ENCODE results near the gene BTF3L4. TPM values are rescaled to one million over a fixed set of nuclear protein-coding genes. Genes with fewer than 3 reads are reported as not detected.
A peak's percentile ranks its signal among the peaks of the same experiment; 100 is the strongest.

Gene BTF3L4
- total and polyA plus RNA-seq, 12 donors = 39.4 to 126 (median 55.6) TPM

DNA sequence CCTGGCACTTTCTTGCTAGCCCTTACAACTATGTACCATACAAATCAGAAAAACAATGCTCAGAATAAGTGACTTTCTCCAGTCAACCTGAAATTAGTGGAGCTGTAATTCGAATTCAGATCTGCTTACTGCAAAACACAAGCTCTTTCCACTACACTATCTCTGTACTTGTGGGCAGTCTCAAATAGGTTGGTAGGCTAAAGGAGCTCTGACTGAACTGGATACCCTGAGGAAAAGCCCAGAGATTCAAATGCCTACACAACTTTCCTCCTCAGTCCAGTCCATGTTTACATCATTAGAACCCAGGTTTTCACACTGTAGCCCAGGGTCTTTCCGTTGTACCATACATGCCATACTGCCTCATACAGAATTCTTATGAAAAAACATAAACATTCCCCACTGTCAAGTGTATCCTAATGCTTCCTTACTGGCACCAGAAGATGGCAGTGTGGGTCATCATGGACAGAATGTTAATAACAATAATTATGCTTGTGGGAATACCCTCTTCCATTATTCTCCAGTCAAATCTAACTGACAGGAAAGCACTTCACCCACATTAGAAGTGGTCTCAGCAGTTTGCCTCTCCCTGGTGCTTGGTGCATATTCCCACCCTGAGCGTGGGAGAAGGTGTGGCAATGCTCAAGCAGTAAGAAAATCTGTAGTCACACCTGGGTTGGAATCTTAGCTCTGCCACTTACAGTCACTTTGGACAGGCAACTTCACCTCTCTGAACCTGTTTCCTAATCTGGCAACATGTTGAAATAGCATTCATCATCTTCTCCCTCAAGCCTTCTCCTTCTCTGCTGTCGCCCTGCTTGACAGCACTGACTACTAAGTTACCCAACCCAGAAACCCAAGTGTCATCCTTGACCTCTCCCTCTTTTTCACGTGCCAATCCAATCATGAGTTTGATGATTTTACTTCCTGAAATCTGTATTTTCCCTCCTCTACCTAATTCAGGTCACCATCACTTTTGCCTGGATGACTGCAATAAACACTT, 71.4 kb downstream of the BTF3L4 start:
- TF ChIP-seq POLR2A (IDR thresholded peaks at IDR 0.05) = no peak
- TF ChIP-seq, protein P1, sequence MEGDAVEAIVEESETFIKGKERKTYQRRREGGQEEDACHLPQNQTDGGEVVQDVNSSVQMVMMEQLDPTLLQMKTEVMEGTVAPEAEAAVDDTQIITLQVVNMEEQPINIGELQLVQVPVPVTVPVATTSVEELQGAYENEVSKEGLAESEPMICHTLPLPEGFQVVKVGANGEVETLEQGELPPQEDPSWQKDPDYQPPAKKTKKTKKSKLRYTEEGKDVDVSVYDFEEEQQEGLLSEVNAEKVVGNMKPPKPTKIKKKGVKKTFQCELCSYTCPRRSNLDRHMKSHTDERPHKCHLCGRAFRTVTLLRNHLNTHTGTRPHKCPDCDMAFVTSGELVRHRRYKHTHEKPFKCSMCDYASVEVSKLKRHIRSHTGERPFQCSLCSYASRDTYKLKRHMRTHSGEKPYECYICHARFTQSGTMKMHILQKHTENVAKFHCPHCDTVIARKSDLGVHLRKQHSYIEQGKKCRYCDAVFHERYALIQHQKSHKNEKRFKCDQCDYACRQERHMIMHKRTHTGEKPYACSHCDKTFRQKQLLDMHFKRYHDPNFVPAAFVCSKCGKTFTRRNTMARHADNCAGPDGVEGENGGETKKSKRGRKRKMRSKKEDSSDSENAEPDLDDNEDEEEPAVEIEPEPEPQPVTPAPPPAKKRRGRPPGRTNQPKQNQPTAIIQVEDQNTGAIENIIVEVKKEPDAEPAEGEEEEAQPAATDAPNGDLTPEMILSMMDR (IDR thresholded peaks at IDR 0.05) = peak; percentile 40 to 76 (median 70)
- 27 to 33% (median 28%) methylated on average over 5 of the region's 5 CpGs for WGBS, 4 donors
- intact Hi-C loops (cut with DNase I) = loop anchor here in 1 of 2 donors (5.0 to 10.0 kb wide), 2 partner anchors 170 to 527 kb away; no protein-coding TSS in a partner anchor
- Histone ChIP-seq H3K27ac (no peak overlapping the region), H3K9me3 (replicated peaks in 1 of 3) (no peaks in the 10 kb centered on the region), H3K4me1 (replicated peaks in 1 of 2) (no peaks in the 10 kb centered on the region), H3K27me3 (no peaks in the 10 kb centered on the region), H3K4me3 (no peak overlapping the region), H3K36me3 (replicated peaks in 1 of 2) (no peaks in the 10 kb centered on the region)
- peak; percentile 28 to 64 (median 52) for DNase-seq

DNA sequence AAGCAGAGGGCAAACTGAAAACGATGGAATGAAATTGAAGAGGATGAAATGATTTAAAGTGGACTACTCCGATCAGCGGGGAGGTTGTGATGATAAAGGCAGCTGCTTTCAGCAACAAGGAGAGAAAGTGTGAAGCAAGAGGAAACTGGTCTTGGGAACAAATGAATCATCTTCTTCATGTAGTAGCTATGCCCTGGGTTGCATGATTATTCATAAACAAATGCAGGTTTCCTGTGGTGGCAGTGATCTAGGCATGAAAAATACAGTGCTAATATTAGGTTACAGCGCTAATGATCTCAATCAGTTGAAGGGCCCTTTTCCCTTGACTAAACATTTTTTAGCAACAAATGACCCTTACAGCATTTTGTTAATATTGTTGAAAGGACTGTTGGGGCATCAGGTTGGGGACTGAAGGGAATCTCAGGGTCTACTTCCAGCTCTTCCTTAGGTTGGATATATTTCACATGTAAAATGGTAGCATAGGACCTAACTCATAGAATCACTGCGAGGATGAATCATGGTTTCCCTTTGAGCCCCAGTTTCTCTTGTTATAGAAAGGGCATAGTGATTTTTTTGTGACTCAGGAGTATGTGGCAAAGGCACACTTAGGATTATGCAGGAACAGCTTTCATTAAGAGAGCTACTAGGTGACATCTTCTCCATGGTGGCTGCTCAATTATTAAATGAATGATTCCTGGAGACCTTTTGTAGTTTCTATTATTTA, 83.9 kb downstream of the BTF3L4 start:
- Histone ChIP-seq H3K36me3 (replicated peaks in 1 of 2) (no peaks in the 10 kb centered on the region), H3K9me3 (replicated peaks in 1 of 3) (no peaks in the 10 kb centered on the region), H3K27ac (peak overlapping the region in 2 of 5 donors; percentile 19 to 97), H3K27me3 (no peaks in the 10 kb centered on the region), H3K4me3 (no peak overlapping the region), H3K4me1 (replicated peaks in 1 of 2) (peaks cover 4 to 20% of the 10 kb centered on the region in 2 donors)
- intact Hi-C loops (cut with DNase I) = loop anchor here in 1 of 2 donors (5.0 kb wide), 1 partner anchor 157 kb away; no protein-coding TSS in a partner anchor
- TF ChIP-seq, protein P1 (IDR thresholded peaks at IDR 0.05) = no peak
- no peak for TF ChIP-seq POLR2A (IDR thresholded peaks at IDR 0.05)
- 70 to 81% (median 78%) methylated on average over 5 of the region's 5 CpGs for WGBS, 4 donors
- peak in 2 of 7 donors; percentile 11 to 48 for DNase-seq

Other genes starting within 250 kb of the BTF3L4 start
- gene NRDC, start 177.6 kb upstream of the BTF3L4 start, total RNA-seq = 100 to 1,000 TPM in 5 of 9 donors, 10 to 100 TPM in 4; 49.5 to 146 (median 115) TPM
- gene NRDC, start 177.6 kb upstream of the BTF3L4 start, polyA plus RNA-seq = 100 to 1,000 TPM; 180 to 373 (median 181) TPM
- gene RAB3B, start 65.6 kb upstream of the BTF3L4 start, total RNA-seq = 1 to 10 TPM in 7 of 9 donors, under 1 TPM in 2; 0.48 to 9.2 (median 2.2) TPM
- 1 to 10 TPM in 2 of 3 donors, under 1 TPM in 1; 0.20 to 4.9 (median 1.2) TPM for gene RAB3B, start 65.6 kb upstream of the BTF3L4 start, polyA plus RNA-seq
- gene KTI12, start 22.5 kb upstream of the BTF3L4 start, total RNA-seq = 10 to 100 TPM; 10.3 to 20.4 (median 13.0) TPM
- gene KTI12, start 22.5 kb upstream of the BTF3L4 start, polyA plus RNA-seq = 1 to 10 TPM; 4.7 to 9.1 (median 6.2) TPM
- gene TXNDC12, start 1.1 kb upstream of the BTF3L4 start, total RNA-seq = 10 to 100 TPM; 37.4 to 74.8 (median 54.8) TPM
- 10 to 100 TPM; 14.5 to 18.7 (median 18.7) TPM for gene TXNDC12, start 1.1 kb upstream of the BTF3L4 start, polyA plus RNA-seq
- gene ZFYVE9, start 85.8 kb downstream of the BTF3L4 start, total RNA-seq = 10 to 100 TPM; 13.7 to 28.9 (median 24.1) TPM
- gene ZFYVE9, start 85.8 kb downstream of the BTF3L4 start, polyA plus RNA-seq = 10 to 100 TPM in 1 of 3 donors, 1 to 10 TPM in 2; 3.4 to 17.8 (median 3.4) TPM

All from adrenal gland (tissue), 12 donors.